HG03175 (cell line): ENCODE results near the gene ITGB3.
"Not testable (repeated sequence)": the region's sequence is repeated elsewhere in the genome, so short reads cannot be mapped to it uniquely, and the experiment has no call there.

Experiments
- ATAC-seq: cut with Tn5 transposase; IDR thresholded peaks from one replicate; pipeline ENCODE4 v1.9.1; 2021; ENCODE audit warnings: mild to moderate bottlenecking, moderate library complexity; ENCODE audit not compliant: unreplicated experiment

The ITGB3 gene

DNA sequence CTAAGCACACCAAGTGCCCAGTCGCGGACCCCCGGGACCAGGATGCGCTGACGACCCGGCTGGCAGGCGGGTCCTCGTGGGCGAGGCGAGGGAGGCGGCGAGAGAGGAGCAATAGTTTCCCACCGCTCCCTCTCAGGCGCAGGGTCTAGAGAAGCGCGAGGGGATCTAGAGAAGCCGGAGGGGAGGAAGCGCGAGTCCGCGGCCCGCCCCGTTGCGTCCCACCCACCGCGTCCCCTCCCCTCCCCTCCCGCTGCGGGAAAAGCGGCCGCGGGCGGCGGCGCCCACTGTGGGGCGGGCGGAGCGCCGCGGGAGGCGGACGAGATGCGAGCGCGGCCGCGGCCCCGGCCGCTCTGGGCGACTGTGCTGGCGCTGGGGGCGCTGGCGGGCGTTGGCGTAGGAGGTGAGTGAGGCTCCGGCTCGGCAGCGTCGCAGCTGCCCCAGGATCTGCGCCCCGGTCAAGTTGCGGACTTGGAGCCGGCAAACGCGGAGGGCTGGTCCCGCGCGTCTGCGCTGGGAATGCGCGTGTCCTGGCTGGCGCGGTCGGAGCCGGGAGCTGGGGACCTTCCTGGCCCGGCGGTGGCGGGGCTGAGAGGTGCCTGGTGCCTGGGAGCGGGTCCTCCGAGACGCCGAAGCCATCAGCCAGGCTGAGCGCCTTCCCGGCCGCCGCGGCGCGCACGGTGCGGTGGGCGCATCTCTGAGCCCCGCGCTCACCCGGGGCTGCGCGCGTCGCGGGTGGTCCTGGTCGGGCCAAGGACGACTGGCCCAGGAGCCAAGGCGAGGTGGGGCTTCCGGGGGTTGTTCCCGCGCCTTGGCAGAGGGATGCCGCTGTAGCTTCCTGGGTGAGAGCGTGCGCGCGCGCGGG is at the start of gene ITGB3:
ITGB3 (plus strand) TSS at position 287 of the 862 bp plus-strand sequence; CDS start at position 322, 35 bp downstream.
- peak; percentile 87 for ATAC-seq

DNA sequence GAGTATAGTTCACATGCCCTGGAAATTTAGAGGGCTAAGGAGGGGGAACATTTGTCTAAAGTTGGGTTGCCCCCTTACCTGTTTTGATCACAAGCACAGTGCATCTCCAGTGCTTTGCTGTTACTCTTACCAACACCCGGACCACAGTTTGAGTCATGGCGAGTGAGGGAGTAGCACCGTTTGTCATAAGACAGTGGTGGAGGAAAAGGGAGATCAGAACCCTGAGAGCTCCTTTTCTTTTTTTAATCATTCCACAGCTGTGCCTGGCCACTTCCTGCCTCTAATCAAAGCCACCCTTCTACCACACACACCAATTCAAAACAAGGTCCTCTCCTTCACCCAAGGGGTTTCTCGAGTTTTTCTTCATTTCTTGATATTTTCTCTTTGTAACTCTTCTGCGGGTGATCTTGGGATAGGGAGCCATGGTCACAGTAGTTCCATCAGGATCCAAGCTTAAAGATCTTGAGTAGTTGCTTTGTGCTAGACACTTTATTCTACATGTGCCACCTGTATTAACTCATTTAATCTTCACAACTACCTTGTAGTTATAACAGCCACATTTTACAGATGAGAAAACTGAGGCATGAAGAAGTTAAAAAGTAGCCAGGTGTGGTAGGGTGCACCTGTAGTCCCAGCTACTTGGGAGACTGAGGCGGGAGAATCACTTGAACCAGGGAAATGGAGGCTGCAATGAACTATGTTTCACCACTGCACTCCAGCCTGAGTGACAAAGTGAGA is 49.5 kb upstream of the ITGB3 start:
- ATAC-seq, result no peak

DNA sequence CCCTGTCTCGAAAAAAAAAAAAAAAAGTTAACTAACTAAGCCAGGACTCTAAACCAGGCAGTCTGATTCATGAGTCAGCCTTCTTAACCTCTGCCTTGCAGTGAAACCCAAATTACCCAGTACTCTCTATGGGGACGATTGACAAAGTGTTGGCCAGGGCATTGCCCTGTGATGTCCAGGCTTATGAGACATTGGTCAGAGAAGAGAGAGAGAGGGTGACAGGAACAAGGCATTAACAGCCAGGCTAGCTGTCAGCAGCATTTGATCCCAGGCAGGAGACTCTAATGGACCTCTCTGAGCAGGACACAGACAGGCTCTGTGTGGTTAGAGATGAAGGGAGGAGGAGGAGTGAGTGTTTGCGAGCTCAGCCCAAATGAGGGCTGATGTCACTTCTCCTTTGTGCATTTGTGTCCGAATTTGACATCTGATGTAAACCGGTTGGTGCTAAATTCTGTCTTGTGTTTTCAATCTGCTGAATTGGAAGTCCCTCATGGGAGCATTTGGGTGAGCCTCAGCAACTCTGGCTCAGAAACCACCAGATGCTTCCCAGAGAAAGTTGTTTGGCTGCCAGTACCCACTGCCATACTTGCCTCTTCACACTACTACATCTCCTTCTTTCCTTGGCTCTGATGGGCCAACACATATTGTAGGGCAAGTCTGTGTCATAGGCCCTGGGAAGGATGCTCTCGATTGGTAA is 48.8 kb upstream of the ITGB3 start:
- ATAC-seq, result peak; percentile 50

DNA sequence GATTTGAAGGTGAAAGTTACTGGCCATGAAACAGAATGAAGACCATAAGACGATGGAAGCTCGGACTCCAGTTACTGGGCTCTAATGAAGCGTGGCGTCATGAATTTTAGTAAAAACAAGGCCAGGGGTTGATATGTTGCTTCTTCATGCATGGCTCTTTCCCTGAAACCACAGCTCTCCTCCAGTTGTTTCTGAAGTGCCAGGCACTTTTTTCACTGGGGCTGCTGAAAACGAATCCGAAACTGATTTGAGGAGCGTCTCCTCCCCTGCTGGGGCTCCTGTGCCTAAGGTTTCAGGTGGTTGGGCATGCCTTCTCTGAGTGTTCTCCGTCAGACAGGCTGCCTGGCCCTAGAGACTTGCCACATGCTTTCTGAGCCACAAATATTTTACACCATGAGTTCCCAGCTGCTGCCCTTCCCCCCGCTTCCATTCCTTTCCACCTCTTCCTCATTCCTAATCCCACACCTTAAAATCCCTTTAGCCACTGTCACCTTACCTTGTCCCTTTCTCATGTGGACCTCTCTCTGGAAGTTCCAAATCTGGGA is 48.1 kb upstream of the ITGB3 start:
- ATAC-seq, result peak; percentile 60

DNA sequence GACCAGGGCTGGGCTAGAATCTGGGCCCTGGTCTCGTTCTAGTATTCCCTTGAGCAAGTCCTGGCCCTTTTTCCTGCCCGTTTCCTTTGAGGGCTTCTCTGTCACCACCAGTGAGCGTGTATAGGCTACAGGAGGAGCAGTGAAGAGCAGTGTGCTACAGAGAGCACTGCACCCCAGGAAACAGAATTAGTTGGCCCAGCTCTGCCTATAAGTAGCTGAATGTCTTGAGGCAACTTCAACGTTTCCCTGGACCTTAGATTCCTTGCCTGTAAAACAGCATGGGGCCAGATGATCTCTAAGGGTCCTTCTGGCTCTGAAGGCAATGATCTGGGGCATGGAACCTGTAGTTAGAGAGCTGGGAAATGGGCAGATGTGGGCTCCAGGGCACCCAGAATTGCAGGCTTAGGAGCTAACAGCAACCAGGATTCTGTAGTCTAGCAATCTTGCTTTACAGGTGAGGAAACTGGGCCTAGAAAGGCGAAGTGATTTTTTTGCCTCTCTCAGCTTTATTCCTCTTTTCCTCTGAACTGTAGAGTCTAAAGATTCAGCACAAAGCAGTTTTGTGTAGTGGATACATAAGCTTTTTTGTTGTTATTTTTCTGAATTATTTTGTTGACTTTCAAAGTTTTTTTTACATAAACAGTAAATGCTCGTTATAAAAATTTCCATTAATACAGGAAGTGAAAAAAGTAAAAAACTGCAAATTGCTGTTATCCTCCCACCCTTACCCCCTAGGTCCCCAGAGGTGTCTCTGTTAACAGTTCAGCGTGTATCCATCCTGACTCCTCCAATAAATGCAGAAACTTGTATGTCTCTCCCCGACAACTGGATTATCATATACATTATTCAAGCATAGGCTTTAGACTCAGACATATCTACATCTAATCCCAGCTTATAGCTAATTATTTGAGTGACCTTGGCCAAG is 46.2 kb upstream of the ITGB3 start:
- no peak for ATAC-seq

DNA sequence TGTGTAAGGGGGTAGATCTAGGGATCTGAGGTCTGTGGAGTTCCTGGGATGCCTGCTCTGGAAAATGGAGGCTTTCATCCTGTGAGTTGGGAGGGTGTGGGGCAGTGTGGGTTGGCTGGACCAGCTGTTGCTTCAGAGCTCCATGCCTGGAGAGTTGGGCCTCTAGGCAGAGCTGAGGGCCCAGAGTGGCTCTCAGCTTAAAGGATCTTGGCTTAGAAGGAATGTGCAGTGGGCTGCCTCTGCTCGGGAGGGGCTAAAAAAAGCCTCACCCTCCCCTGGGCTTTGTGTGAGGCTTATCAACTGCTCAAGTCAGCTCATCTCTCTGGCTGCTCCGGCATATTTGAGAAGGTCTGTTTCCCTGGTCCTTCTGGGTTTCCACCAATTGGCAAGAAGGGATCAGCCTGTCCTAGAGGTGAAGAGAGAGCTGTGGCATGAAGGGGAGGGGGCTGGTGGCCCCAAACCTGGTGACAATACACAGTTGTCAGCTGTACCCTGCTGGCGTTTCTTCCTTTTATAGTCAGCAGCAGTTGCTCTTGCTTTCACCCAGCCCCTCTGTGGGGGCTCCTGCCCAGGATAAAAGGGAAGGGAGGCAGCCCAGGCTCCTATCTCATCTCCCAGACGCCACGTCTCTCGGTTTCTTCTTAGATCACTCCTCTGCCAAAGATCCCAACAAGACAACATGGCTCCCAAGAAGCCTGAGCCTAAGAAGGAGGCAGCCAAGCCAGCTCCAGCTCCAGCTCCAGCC is 44.7 kb upstream of the ITGB3 start, which contains the start of gene MYL4:
MYL4 (plus strand) TSS at position 605 of the 745 bp plus-strand sequence; CDS start at position 680, 75 bp downstream.
- no peak for ATAC-seq

DNA sequence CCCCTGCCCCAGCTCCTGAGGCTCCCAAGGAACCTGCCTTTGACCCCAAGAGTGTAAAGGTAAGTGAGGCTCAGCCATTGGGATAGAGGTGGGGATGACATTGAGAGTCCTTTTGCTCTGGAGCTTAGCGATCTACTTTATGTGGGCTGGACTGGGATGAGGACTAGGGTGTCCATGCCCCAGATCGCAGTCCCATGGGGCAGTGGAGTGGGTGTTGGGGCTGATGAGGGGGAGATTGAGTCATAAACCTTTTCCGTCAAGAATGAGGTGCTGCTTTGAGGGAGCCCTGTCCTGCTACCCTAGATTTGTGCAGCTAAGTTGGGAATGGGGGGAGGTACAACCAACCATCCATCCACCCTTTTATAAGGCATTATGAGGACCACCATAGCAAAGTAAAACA is 44.1 kb upstream of the ITGB3 start:
- no peak for ATAC-seq

DNA sequence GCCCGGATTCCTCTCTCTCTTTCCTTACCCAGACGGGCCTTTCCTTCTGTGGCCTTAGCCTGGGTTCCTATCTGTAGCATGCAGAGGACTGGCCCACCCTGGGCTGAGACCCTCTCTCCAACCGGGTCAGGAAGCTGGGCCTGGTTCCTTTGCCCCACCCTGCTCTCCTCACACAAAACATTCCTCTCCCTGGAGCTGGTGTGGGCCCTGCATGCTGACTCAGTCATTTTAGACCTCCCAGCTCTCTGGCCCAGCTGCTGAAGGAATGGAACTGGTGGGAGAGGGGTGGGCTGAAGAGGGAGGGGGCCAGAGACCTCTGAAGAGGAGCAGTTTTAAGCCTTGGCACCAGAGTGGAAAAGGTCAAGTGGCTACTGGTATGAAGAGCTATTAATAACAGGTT is 43.5 kb upstream of the ITGB3 start:
- no peak for ATAC-seq

DNA sequence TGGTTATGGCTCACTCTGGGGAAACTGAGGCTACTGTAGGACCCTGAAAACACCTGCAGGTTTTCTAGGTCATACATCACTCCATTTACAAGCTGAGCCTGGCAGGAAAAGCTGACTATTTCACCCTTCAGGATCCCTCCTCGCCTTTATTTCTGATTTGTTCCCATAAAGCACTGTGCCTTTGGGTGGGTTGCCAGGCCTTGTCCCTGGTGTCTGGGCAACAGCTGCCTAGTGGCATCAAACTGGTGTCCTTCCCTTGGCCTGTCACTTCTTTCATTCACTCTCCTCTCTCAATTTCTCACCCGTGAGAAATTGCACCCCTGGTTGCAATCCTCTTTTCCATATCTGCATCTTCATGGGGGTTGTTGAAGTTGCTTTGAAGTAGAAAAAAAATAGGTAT is 42.8 kb upstream of the ITGB3 start:
- no peak for ATAC-seq

DNA sequence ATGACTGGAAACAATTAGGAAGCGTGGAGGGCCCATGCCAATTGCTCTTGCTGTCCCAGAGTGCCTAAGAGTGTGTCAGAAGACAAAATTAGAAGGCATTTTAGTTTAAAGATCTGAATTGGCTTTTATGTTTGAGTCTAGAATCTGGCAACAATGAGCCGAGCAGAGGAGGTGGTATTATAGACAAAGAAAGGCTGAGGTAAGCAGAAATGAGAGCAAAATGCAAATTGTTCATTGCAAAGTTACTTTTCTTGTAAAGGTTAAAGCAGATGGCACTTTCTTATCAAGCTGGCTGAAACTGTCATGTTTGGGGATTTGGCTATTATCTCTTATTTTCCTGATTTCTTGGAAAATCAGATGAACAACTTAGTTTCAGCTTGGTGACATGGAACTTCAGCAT is 41.2 kb upstream of the ITGB3 start:
- ATAC-seq, result no peak

DNA sequence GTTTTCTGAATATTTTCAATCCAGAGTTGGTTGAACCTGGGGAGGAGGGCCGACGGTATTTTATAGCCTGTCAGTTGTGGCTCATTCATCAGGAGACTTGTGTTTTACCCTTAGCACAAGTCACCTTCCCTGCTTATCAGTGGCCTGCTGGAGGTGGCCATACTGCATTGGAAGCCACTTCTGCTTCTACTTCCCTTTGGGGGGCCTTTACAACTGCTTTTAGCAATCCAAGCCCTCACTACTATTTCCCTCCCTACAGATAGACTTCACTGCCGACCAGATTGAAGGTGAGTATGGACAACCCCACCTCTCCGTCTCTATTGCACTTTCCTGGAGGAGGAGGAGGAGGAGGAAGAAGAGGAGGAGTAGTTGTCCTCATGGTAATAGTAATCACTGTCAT is 40.1 kb upstream of the ITGB3 start:
- ATAC-seq, result no peak

DNA sequence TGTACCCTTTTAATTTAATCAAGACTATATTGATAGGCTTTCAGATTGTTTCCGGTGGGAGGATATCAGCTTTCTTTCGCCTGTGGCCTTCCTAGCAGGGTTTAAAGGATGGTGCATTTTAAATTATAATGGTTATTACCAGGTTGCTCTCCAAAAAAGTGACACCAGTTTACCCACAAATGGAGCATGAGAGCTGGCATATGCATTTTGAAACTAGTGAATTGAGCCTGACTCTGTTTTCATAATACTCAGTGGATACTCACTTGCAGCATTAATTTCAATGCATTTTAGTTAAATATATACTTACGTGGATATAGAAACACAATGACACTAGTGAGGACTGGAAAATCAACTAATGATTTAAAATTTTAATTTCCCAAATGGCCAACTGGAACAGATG is 38.7 kb upstream of the ITGB3 start:
- ATAC-seq, result no peak

DNA sequence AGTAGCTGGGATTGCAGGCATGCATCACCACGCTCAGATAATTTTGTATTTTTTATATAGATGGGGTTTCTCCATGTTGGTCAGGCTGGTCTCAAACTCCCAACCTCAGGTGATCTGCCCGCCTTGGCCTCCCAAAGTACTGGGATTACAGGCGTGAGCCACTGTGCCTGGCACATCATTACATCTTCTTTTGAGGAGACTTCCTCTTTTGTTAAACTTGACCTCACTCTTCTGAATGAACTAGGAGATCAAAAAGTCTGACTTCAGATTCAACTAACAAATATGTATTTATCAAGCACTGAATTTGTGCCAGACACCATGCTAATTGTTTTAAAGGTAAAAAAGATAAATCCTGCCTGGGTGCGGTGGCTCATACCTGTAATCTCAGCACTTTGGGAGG is 36.8 kb upstream of the ITGB3 start:
- not testable (repeated sequence) for ATAC-seq

DNA sequence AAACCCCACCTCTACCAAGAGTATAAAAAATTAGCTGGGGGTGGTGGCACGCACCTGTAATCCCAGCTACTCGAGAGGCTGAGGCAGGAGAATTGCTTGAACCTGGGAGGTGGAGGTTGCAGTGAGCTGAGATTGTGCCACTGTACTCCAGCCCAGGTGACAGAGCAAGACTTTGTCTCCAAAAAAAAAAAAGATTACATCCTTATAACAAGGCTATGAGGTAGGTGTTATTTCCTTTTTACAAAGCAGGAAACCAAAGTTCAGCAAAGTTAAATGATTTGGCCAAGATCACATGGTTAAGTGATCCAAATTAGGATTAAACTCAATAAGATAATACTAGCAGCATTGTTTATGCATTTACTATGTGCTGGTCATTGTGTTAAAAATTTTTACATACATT is 36.3 kb upstream of the ITGB3 start:
- not testable (repeated sequence) for ATAC-seq

DNA sequence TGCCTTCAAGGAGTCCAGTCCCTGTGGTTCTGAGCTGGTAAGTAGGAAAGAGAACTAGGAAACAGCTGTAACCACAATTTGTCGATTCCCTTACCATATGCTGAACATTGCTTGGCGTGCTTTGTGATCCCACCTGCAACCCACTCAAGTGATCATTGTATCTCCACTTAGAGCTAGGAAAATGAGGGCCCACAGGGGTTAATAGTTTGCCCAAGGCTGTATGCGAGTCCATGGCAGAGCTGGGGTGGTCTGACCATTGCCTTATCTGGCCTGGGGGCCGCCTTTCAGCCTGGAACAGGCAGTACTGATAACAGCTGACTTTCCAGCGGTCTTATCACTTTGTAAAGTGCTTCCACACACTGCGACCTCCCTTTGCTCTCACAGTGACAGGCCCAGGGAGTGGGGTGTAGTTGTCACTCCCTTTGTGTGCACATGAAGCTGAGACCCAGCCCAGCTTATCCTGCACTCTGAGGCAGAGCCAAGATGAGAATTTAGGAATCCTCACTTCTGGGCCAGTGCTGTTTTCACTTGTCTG is 34.7 kb upstream of the ITGB3 start:
- no peak for ATAC-seq

DNA sequence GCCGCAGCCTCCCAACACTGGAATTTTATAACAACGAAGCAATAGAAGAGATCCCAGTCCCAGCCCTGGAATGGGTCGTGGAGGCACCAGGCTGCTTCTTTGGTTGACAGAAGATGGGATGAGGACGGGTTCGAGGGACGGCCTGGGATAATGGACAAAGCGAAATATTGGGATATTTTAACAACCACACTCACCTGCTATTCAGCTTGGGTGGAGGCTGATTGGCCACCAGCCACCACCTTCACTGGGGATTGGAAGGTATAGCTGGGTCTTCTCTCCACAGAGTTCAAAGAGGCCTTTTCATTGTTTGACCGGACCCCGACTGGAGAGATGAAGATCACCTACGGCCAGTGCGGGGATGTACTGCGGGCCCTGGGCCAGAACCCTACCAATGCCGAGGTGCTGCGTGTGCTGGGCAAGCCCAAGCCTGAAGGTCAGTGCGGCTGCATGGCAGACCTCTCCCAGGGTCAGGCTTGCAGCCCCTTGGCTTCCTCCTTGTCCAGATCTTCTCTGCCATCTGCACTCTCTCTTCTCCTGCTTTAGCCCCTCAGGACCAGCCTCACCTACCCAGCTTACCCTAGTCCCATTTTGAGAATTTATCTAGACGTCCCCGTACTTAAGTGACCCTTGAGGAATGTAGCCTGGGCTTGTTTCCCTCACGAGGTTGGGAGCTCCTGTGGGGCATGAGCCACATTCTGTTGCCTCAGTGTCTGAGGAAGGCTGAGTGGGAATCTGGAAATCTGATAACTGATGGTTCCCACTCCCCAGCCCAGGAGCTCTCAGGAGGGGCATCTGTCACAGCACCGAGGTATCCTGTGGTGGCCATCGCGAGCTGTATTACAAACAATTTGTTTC is 33.8 kb upstream of the ITGB3 start:
- ATAC-seq, result no peak

DNA sequence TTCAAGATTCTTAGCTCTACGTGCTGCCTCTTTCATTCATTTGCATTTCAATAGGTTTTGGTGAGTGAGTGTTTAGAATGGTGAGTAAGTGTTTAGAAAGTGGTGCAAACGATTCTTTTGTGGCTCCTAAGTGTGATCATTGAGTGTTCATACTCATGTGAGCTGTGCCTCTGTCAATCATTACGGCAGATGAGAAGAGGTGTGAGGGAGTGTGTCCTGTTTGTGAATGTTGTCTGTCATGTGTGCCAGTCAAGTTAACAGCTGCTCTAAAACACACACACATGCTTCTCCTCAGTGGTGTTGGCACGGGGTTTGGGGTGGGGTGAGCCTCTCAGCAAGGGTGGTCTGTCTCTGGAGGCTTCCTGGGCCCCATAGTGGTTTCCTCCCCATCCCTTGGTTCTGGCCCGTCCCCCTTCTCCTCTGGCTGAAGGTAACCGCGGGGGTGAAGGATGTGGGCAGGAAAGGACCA is 33.1 kb upstream of the ITGB3 start:
- ATAC-seq, result no peak

DNA sequence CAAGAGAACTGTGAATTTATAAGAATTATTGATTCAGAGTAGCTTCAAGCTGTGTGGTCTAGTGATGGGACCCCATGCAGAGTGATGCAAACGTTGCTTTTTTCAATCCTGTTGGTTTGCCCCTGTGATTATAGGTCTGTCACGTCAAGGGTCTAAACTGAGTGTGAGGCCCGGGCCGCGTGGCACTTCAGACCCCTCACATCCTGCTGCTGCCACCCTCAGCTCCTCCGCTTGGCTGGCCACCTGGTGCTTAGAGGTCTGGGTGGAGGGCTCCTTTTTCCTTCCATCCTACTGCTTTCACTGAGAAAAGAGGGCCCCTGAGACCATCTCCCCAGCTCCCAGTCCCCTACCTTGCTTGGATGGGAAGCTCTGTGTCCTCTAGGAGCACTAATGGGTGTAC is 32.5 kb upstream of the ITGB3 start:
- ATAC-seq, result no peak
